Measurements from ENCODE around the gene PPP1CA.

GRCh38 chr11:67396259-67396581, 5.4 kb downstream of the PPP1CA start:
- TF ChIP-seq CTCF (IDR thresholded peaks at IDR 0.05; ENCODE audit: insufficient read depth, low read length), result no peak
- no peak for TF ChIP-seq POLR2AphosphoS5 (IDR thresholded peaks at IDR 0.05; ENCODE audit: low read depth)
- no peak for TF ChIP-seq REST (IDR thresholded peaks at IDR 0.05; ENCODE audit: insufficient replicate concordance, low read depth)
- no peak for TF ChIP-seq GABPA (IDR thresholded peaks at IDR 0.05; ENCODE audit: low read depth)
